ENCODE results near the gene AKAP12.

AKAP12 gene

GRCh38 chr6:151280859-151281258 lies 41.1 kb downstream of the AKAP12 start:
- no peak for DNase-seq (ENCODE audit: low read depth)

GRCh38 chr6:151284012-151284411 lies 44.2 kb downstream of the AKAP12 start:
- DNase-seq (ENCODE audit: low read depth) = no peak

GRCh38 chr6:151284548-151285017 lies 44.8 kb downstream of the AKAP12 start:
- no peak for DNase-seq (ENCODE audit: low read depth)

GRCh38 chr6:151285122-151285521 lies 45.4 kb downstream of the AKAP12 start:
- no peak for DNase-seq (ENCODE audit: low read depth)

GRCh38 chr6:151286214-151286613 lies 46.4 kb downstream of the AKAP12 start:
- no peak for DNase-seq (ENCODE audit: low read depth)

- no peak for DNase-seq (ENCODE audit: low read depth)
Measured at GRCh38 chr6:151288712-151289398, 49.1 kb downstream of the AKAP12 start.

- DNase-seq (ENCODE audit: low read depth) = no peak
Measured at GRCh38 chr6:151289399-151290007, 49.7 kb downstream of the AKAP12 start.

- DNase-seq (ENCODE audit: low read depth) = no peak
Measured at GRCh38 chr6:151290877-151291721, 51.3 kb downstream of the AKAP12 start.

GRCh38 chr6:151291722-151292059 lies 51.9 kb downstream of the AKAP12 start:
- no peak for DNase-seq (ENCODE audit: low read depth)

- no peak for DNase-seq (ENCODE audit: low read depth)
Measured at GRCh38 chr6:151292974-151293687, 53.4 kb downstream of the AKAP12 start.

- no peak for DNase-seq (ENCODE audit: low read depth)
Measured at GRCh38 chr6:151293688-151294016, 53.9 kb downstream of the AKAP12 start.

- no peak for DNase-seq (ENCODE audit: low read depth)
Measured at GRCh38 chr6:151294561-151295101, 54.9 kb downstream of the AKAP12 start.

- no peak for DNase-seq (ENCODE audit: low read depth)
Measured at GRCh38 chr6:151297886-151298285, 58.1 kb downstream of the AKAP12 start.

- DNase-seq (ENCODE audit: low read depth) = no peak
Measured at GRCh38 chr6:151299011-151299410, 59.2 kb downstream of the AKAP12 start.

GRCh38 chr6:151300267-151300991 lies 60.7 kb downstream of the AKAP12 start:
- no peak for DNase-seq (ENCODE audit: low read depth)

- no peak for DNase-seq (ENCODE audit: low read depth)
Measured at GRCh38 chr6:151301547-151301946, 61.8 kb downstream of the AKAP12 start.

GRCh38 chr6:151303231-151303630 lies 63.5 kb downstream of the AKAP12 start:
- no peak for DNase-seq (ENCODE audit: low read depth)

GRCh38 chr6:151306269-151306783 lies 66.6 kb downstream of the AKAP12 start:
- no peak for DNase-seq (ENCODE audit: low read depth)

GRCh38 chr6:151307501-151307900 lies 67.7 kb downstream of the AKAP12 start:
- no peak for DNase-seq (ENCODE audit: low read depth)

- no peak for DNase-seq (ENCODE audit: low read depth)
Measured at GRCh38 chr6:151309619-151310018, 69.9 kb downstream of the AKAP12 start.

- no peak for DNase-seq (ENCODE audit: low read depth)
Measured at GRCh38 chr6:151310279-151310678, 70.5 kb downstream of the AKAP12 start.

All from activated gamma-delta T cell treated with anti-CD3 and anti-CD28 coated beads, Interleukin-2, amount 50 U/mL, for 16 hours (primary cell).